K562 (cell line): ENCODE results near the gene PPP3CB. TPM values are rescaled to one million over a fixed set of nuclear protein-coding genes. Genes with fewer than 3 reads are reported as not detected.

Experiments used
- ARID4B ChIP-seq: sonication (generic); formaldehyde crosslinking; IDR thresholded peaks from 2 replicates; pipeline ENCODE4 v1.8.0; 2022; ENCODE audit warnings: mild to moderate bottlenecking, missing genetic modification reagents
- CCNT2 ChIP-seq: IDR thresholded peaks from 2 replicates; pipeline ENCODE4 v1.6.1; 2011; ENCODE audit warnings: borderline replicate concordance, low read depth, mild to moderate bottlenecking, moderate library complexity, mixed read lengths, low read length; ENCODE audit not compliant: insufficient read length; ENCODE audit errors: extremely low read depth
- COPS2 ChIP-seq: fragments of 450-650 bp; conservative IDR thresholded peaks from 2 replicates; pipeline ENCODE4 v1.6.1; 2016; ENCODE audit warnings: mild to moderate bottlenecking, moderate library complexity
- CSDE1 ChIP-seq, 2 experiments: fragments of 450-650 bp; IDR thresholded peaks; 2 replicates each; pipeline ENCODE4 v1.6.1; 2016; ENCODE audit warnings: mild to moderate bottlenecking in 1 of 2
- DLX4 ChIP-seq: fragments of 250-450 bp; sonication (Bioruptor Pico); IDR thresholded peaks from 2 replicates; pipeline ENCODE4 v1.6.1; 2021; ENCODE audit warnings: mild to moderate bottlenecking
- ESRRB ChIP-seq: fragments of 250-450 bp; sonication (Bioruptor Pico); IDR thresholded peaks from 2 replicates; pipeline ENCODE4 v1.5.0; 2020; ENCODE audit warnings: mild to moderate bottlenecking, moderate library complexity, borderline replicate concordance
- KDM4B ChIP-seq, 2 experiments: fragments of 450-650 bp in 1 of 2; sonication (generic) in 1 of 2; IDR thresholded peaks; 2 replicates each; pipeline ENCODE4 v1.6.1; 2016 to 2017; ENCODE audit warnings: borderline replicate concordance in 2 of 2, antibody characterized with exemption in 1 of 2, low read depth in 1 of 2, mild to moderate bottlenecking in 1 of 2
- KLF16 ChIP-seq: IDR thresholded peaks from 2 replicates; pipeline ENCODE4 v1.6.1; 2016; ENCODE audit warnings: antibody characterized with exemption
- L3MBTL2 ChIP-seq: fragments of 450-650 bp; IDR thresholded peaks from 2 replicates; pipeline ENCODE4 v1.6.1; 2016; ENCODE audit warnings: mild to moderate bottlenecking, moderate library complexity
- NR4A1 ChIP-seq, 2 experiments: fragments of 250-450 bp in 1 of 2; fragments of 450-650 bp in 1 of 2; sonication (Bioruptor Pico) in 1 of 2; IDR thresholded peaks; 2 replicates each; pipeline versions ENCODE4 v1.4.0 to v1.6.1; 2016 to 2020; ENCODE audit warnings: mild to moderate bottlenecking in 2 of 2, missing compliant biosample characterization in 1 of 2, missing genetic modification characterization in 1 of 2, moderate library complexity in 1 of 2
- PCBP1 ChIP-seq: fragments of 200-400 bp; formaldehyde crosslinking; IDR thresholded peaks from 2 replicates; pipeline ENCODE4 v1.6.1; 2018; ENCODE audit warnings: mild to moderate bottlenecking, low read depth, low read length; ENCODE audit not compliant: poor library complexity, severe bottlenecking
- PHTF2 ChIP-seq: fragments of 250-450 bp; sonication (Bioruptor Pico); IDR thresholded peaks from 2 replicates; pipeline ENCODE4 v1.5.0; 2021; ENCODE audit warnings: mild to moderate bottlenecking
- PRDM10 ChIP-seq: fragments of 450-650 bp; IDR thresholded peaks from 2 replicates; pipeline ENCODE4 v1.6.1; 2018; ENCODE audit not compliant: partially characterized antibody
- RAD21 ChIP-seq, 2 experiments: fragments of 250-450 bp in 1 of 2; fragments of 450-650 bp in 1 of 2; sonication (Bioruptor Pico) in 1 of 2; formaldehyde crosslinking in 1 of 2; IDR thresholded peaks in 1 of 2; conservative IDR thresholded peaks in 1 of 2; 2 replicates each; pipeline versions ENCODE4 v1.4.0 to v1.8.0; 2020 to 2022; ENCODE audit warnings: mild to moderate bottlenecking in 2 of 2, moderate library complexity in 1 of 2
- STAG1 ChIP-seq: sonication (generic); formaldehyde crosslinking; IDR thresholded peaks from 2 replicates; pipeline ENCODE4 v1.5.0; 2020; ENCODE audit warnings: missing genetic modification reagents, borderline replicate concordance
- TAF1 ChIP-seq: IDR thresholded peaks from 2 replicates; pipeline ENCODE4 v1.6.1; 2011; ENCODE audit warnings: mild to moderate bottlenecking, low read length, moderate library complexity; ENCODE audit not compliant: insufficient read depth, control insufficient read depth, severe bottlenecking; ENCODE audit errors: extremely low read depth
- WHSC1 ChIP-seq: IDR thresholded peaks from one replicate; pipeline ENCODE4 v1.6.1; 2012; ENCODE audit warnings: low read length, control low read depth, inconsistent platforms
- ZNF282 ChIP-seq: sonication (generic); formaldehyde crosslinking; IDR thresholded peaks from 2 replicates; pipeline ENCODE4 v1.8.1; 2023; ENCODE audit warnings: missing genetic modification reagents
- polyA plus RNA-seq, 8 experiments: library from polyadenylated mRNA; depleted of rRNA in 4 of 8; stranded (reverse) in 5 of 8; unstranded in 3 of 8; fragments of >200 nt; fragmentation: Nextera tagmentation in 2 of 8; fragmentation: Illumina TruSeq in 1 of 8; extraction: Ambion mirVana in 2 of 8; extraction: Trizol in 1 of 8; gene quantifications; 2 replicates each; pipeline versions ENCODE4 v1.2.1 to v1.2.3, GENCODE V29; 2011 to 2014; ENCODE audit warnings: inconsistent platforms in 1 of 8, missing spikeins in 1 of 8
- total RNA-seq, 7 experiments: library from RNA; depleted of rRNA in 6 of 7; stranded (reverse); fragments of >200 nt in 6 of 7; fragmentation: Illumina TruSeq in 2 of 7; extraction: Trizol in 2 of 7; gene quantifications; 2 replicates each; pipeline versions ENCODE4 v1.2.1 to v1.2.3, GENCODE V29; 2011 to 2021; ENCODE audit warnings: low replicate concordance in 1 of 7

The PPP3CB gene
- total and polyA plus RNA-seq, 9 of the 15 experiments (the other 6 are each of a cell fraction or from before 2014, with no cell fraction given), result 9.6 to 27.6 (median 17.8) TPM

DNA sequence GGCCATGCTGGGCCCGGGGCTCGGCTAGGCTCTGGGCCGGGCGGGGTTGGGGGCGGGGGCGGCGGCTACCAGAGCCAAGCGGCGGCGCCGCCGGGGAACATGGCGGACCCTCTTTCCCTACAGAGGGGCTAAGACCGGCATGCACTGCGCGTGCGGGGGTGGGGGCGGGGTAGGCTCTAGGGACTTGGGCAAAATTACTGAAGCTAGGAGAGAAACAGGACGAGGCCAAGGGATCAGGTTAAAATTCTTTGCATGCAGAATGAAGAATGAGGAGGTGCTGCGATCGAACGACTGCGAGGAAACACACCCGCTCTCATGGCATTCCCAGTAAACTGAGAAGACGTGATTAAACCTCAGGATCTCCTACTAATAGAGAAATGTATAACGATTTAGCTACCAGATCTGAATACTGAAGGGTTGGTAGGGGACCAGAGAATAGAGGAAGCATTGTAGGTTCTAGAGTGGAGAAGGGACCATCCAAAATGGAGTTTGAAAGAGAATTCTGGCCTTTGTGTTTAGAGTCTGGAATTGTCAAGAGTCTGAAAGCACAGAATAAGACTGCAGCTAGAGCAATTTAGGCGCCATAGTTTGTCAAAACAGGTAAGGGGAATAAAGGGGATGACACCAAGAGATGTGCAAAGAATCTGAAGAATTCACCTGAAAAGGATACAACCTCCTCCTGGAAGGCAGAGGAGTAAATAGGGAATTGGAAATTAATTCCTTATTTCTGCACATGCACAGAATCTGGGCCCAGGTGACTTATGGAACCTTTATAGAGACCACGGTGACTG, at the start of gene PPP3CB (continued):
- 0 out of 2 replicates have a peak, but pooled peaks have one; percentile 33 for TF ChIP-seq ARID4B (CRISPR knock-in tag)
- no peak for TF ChIP-seq TAF1
- no peak for TF ChIP-seq ESRRB (CRISPR knock-in tag)
- TF ChIP-seq PRDM10, result peak; percentile 19
- TF ChIP-seq L3MBTL2, result no peak
- TF ChIP-seq KDM4B (IDR thresholded peaks at IDR 0.05; ENCODE audit: borderline replicate concordance in 2 of 2, low read depth in 1 of 2), result no peak
- TF ChIP-seq CSDE1 (IDR thresholded peaks at IDR 0.05), result peak in 1 of 2 experiments; percentile 50; a peak in 1 of 4 replicates
- no peak for TF ChIP-seq DLX4 (CRISPR knock-in tag)
- TF ChIP-seq PCBP1, result no peak
- 0 out of 2 replicates have a peak, but pooled peaks have one; percentile 3 for TF ChIP-seq NR4A1 (CRISPR knock-in tag; IDR thresholded peaks at IDR 0.05)
- no peak for TF ChIP-seq NR4A1 (tag; IDR thresholded peaks at IDR 0.05)
- TF ChIP-seq KLF16, result no peak
- no peak for TF ChIP-seq COPS2
- no peak for TF ChIP-seq STAG1 (CRISPR knock-in tag)
- no peak for TF ChIP-seq RAD21 (CRISPR knock-in tag; conservative IDR thresholded peaks at IDR 0.05 in 1 of 2, IDR thresholded peaks at IDR 0.05 in 1 of 2)
- TF ChIP-seq WHSC1, result no peak
- no peak for TF ChIP-seq ZNF282 (CRISPR knock-in tag)
- TF ChIP-seq PHTF2, result no peak
- TF ChIP-seq CCNT2, result peak; percentile 9
